Neural progenitor cell (in vitro differentiated cells): Measurements from ENCODE around the gene ANKK1. TPM values are rescaled to one million over a fixed set of nuclear protein-coding genes. Genes with fewer than 3 reads are reported as not detected.

Experiments
- DNase-seq: peaks from one replicate; pipeline ENCODE4 v3.0.0-alpha.2; 2016; ENCODE audit warnings: low spot score
- H2AFZ ChIP-seq: fragments of 200-600 bp; sonication (generic); replicated peaks from 2 replicates; pipeline ENCODE4 v1.6.1; 2016; ENCODE audit warnings: antibody characterized with exemption
- H3F3A ChIP-seq: fragments of 200-600 bp; sonication (generic); 2 replicates; pipeline ENCODE4 v1.6.1; 2016; ENCODE audit warnings: antibody characterized with exemption, low read depth
- H3K27ac ChIP-seq: fragments of 200-600 bp; sonication (generic); 2 replicates; pipeline ENCODE4 v1.5.1; 2016; ENCODE audit warnings: mild to moderate bottlenecking
- H3K27me3 ChIP-seq: fragments of 200-600 bp; sonication (generic); 2 replicates; pipeline ENCODE4 v1.6.1; 2016; ENCODE audit warnings: mild to moderate bottlenecking, moderate library complexity
- H3K36me3 ChIP-seq: fragments of 200-600 bp; sonication (generic); 2 replicates; pipeline ENCODE4 v1.5.1; 2016
- H3K4me1 ChIP-seq: fragments of 200-600 bp; sonication (generic); 2 replicates; pipeline ENCODE4 v1.6.1; 2016; ENCODE audit warnings: mixed run types
- H3K4me2 ChIP-seq: fragments of 200-600 bp; sonication (generic); 2 replicates; pipeline ENCODE4 v1.6.1; 2016
- H3K4me3 ChIP-seq: fragments of 200-600 bp; sonication (generic); 2 replicates; pipeline ENCODE4 v1.5.1; 2016
- H3K79me2 ChIP-seq: fragments of 200-600 bp; sonication (generic); 2 replicates; pipeline ENCODE4 v1.6.1; 2016; ENCODE audit warnings: low read depth
- H3K9ac ChIP-seq: fragments of 200-600 bp; sonication (generic); 2 replicates; pipeline ENCODE4 v1.6.1; 2016
- H3K9me3 ChIP-seq: fragments of 200-600 bp; sonication (generic); 2 replicates; pipeline ENCODE4 v1.5.1; 2016; ENCODE audit warnings: low read depth
- H4K20me1 ChIP-seq: fragments of 200-600 bp; sonication (generic); 2 replicates; pipeline ENCODE4 v1.6.1; 2016; ENCODE audit warnings: low read depth
- H3K27ac Mint-ChIP-seq: 3 replicates; pipeline ENCODE4 v1.8.0; 2021; ENCODE audit warnings: mixed read lengths
- H3K27me3 Mint-ChIP-seq: 2 replicates; pipeline ENCODE4 v1.8.0; 2022; ENCODE audit warnings: low read depth, mild to moderate bottlenecking, inconsistent platforms, moderate library complexity, mixed read lengths; ENCODE audit not compliant: insufficient read depth
- H3K36me3 Mint-ChIP-seq: 3 replicates; pipeline ENCODE4 v1.8.0; 2021; ENCODE audit warnings: mixed read lengths
- H3K4me1 Mint-ChIP-seq: 3 replicates; pipeline ENCODE4 v1.8.0; 2021; ENCODE audit warnings: mixed read lengths
- H3K4me3 Mint-ChIP-seq: 3 replicates; pipeline ENCODE4 v1.8.0; 2021; ENCODE audit warnings: mild to moderate bottlenecking, moderate library complexity, mixed read lengths
- H3K9me3 Mint-ChIP-seq: 3 replicates; pipeline ENCODE4 v1.8.0; 2020; ENCODE audit warnings: mixed read lengths
- CTCF ChIP-seq: fragments of 200-600 bp; sonication (generic); IDR thresholded peaks from 2 replicates; pipeline ENCODE4 v1.5.1; 2017; ENCODE audit warnings: antibody characterized with exemption, mild to moderate bottlenecking
- EZH2 ChIP-seq: fragments of 200-600 bp; sonication (generic); IDR thresholded peaks from 2 replicates; pipeline ENCODE4 v1.6.1; 2017; ENCODE audit warnings: antibody characterized with exemption, mild to moderate bottlenecking, moderate library complexity
- EZH2phosphoT487 ChIP-seq: fragments of 200-600 bp; sonication (generic); IDR thresholded peaks from 2 replicates; pipeline ENCODE4 v1.6.1; 2017; ENCODE audit warnings: antibody characterized with exemption
- total RNA-seq: library from RNA; depleted of rRNA; stranded (reverse); fragments of >200 nt; gene quantifications from 2 replicates; pipeline ENCODE4 v1.2.3, GENCODE V29; 2015; ENCODE audit warnings: low replicate concordance

The ANKK1 gene
- total RNA-seq: 0.22 TPM in 1 of 2 replicates, not detected in the other

- H3K4me2 ChIP-seq: peak within 1 kb of the TSS; percentile 79
- no peaks in the 10 kb centered on the region for H3K36me3 Mint-ChIP-seq
These were observed at the start of gene ANKK1 for GRCh38 chr11:113387605-113388211. TSS of gene ANKK1 (plus strand) at chr11:113387779. CDS start at chr11:113387885, 106 bp downstream.

GRCh38 chr11:113338730-113339129 is 48.8 kb upstream of the ANKK1 start:
- Histone ChIP-seq H4K20me1 (no peaks in the 10 kb centered on the region), H3K36me3 (no peaks in the 10 kb centered on the region), H3K27ac (no peak overlapping the region), H3K27me3 (no peaks in the 10 kb centered on the region), H3K4me3 (no peak overlapping the region), H3K4me1 (no peaks in the 10 kb centered on the region), H3K9me3 (no peaks in the 10 kb centered on the region), H3K4me2 (no peak overlapping the region), H3K9ac (no peak overlapping the region), H3F3A (no peaks in the 10 kb centered on the region), H3K79me2 (no peaks in the 10 kb centered on the region), H2AFZ (no peak overlapping the region)
- DNase-seq: no peak
- no peaks in the 10 kb centered on the region for H3K4me1 Mint-ChIP-seq
- H3K36me3 Mint-ChIP-seq: peaks cover 29% of the 10 kb centered on the region
- H3K9me3 Mint-ChIP-seq: no peaks in the 10 kb centered on the region
- H3K27me3 Mint-ChIP-seq: no peaks in the 10 kb centered on the region
- no peak for TF ChIP-seq EZH2phosphoT487
- peak; percentile 26 for TF ChIP-seq CTCF
- H3K27ac Mint-ChIP-seq: no peak overlapping the region
- peak overlapping the region; percentile 27 for H3K4me3 Mint-ChIP-seq

More at GRCh38 chr11:113387605-113388211, at the start of gene ANKK1:
- Histone ChIP-seq H3K4me3 (peak within 1 kb of the TSS; percentile 43), H3K27me3 (peaks cover 9% of the 10 kb centered on the region), H4K20me1 (no peaks in the 10 kb centered on the region), H3K9me3 (no peaks in the 10 kb centered on the region), H3K9ac (no peak within 1 kb of the TSS), H3K4me1 (peaks cover 33% of the 10 kb centered on the region), H3K27ac (no peak within 1 kb of the TSS), H3K79me2 (no peaks in the 10 kb centered on the region), H2AFZ (peak within 1 kb of the TSS; percentile 88), H3K36me3 (no peaks in the 10 kb centered on the region), H3F3A (peaks cover 21% of the 10 kb centered on the region)
- no peaks in the 10 kb centered on the region for H3K4me1 Mint-ChIP-seq
- H3K27me3 Mint-ChIP-seq: no peaks in the 10 kb centered on the region
- DNase-seq: peak; percentile 74
- TF ChIP-seq EZH2phosphoT487: no peak
- peak; percentile 62 for TF ChIP-seq CTCF
- TF ChIP-seq EZH2: no peak
- no peaks in the 10 kb centered on the region for H3K9me3 Mint-ChIP-seq
- H3K4me3 Mint-ChIP-seq: no peak within 1 kb of the TSS
- no peak within 1 kb of the TSS for H3K27ac Mint-ChIP-seq

GRCh38 chr11:113339929-113340589 is 47.5 kb upstream of the ANKK1 start:
- no peak overlapping the region for H2AFZ ChIP-seq
- H3K36me3 ChIP-seq: no peaks in the 10 kb centered on the region
- no peak for DNase-seq
- TF ChIP-seq CTCF (no peak), EZH2 (no peak), EZH2phosphoT487 (no peak)
- H4K20me1 ChIP-seq: no peaks in the 10 kb centered on the region
- H3K9me3 ChIP-seq: no peaks in the 10 kb centered on the region
- H3K79me2 ChIP-seq: no peaks in the 10 kb centered on the region
- H3K36me3 Mint-ChIP-seq: peaks cover 34% of the 10 kb centered on the region
- H3K4me3 ChIP-seq: no peak overlapping the region
- H3K4me1 Mint-ChIP-seq: no peaks in the 10 kb centered on the region
- no peak overlapping the region for H3K4me2 ChIP-seq
- no peaks in the 10 kb centered on the region for H3K9me3 Mint-ChIP-seq
- H3F3A ChIP-seq: no peaks in the 10 kb centered on the region
- H3K9ac ChIP-seq: no peak overlapping the region
- no peaks in the 10 kb centered on the region for H3K27me3 ChIP-seq
- no peaks in the 10 kb centered on the region for H3K4me1 ChIP-seq
- peak overlapping the region; percentile 10 for H3K27ac Mint-ChIP-seq
- H3K27ac ChIP-seq: no peak overlapping the region
- no peak overlapping the region for H3K4me3 Mint-ChIP-seq
- no peaks in the 10 kb centered on the region for H3K27me3 Mint-ChIP-seq
